HG03025 (cell line): ENCODE data around the gene IQCM.

Experiments
- ATAC-seq: cut with Tn5 transposase; IDR thresholded peaks from one replicate; pipeline ENCODE4 v1.9.1; 2021; ENCODE audit warnings: mild to moderate bottlenecking, moderate library complexity; ENCODE audit not compliant: unreplicated experiment, low FRiP score

IQCM gene

DNA sequence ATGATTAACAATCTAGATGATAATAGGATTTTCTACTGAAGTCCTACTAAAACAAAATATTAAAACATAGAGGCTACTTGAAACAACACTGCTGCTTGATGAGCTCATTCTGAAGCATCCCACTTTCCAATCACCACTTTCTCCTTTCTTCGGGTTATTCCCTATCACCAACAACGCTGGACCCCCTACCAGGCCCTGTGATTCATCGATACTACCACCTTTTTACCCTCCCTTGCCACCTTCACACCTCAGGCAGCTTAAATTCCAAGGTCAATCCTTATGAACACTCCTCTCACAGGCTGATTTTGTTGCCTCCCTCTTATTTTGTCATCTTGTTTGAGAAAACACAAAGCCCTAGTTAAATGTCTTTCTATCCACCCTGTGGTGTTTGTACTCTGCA lies 102.6 kb downstream of the IQCM start:
- no peak for ATAC-seq

DNA sequence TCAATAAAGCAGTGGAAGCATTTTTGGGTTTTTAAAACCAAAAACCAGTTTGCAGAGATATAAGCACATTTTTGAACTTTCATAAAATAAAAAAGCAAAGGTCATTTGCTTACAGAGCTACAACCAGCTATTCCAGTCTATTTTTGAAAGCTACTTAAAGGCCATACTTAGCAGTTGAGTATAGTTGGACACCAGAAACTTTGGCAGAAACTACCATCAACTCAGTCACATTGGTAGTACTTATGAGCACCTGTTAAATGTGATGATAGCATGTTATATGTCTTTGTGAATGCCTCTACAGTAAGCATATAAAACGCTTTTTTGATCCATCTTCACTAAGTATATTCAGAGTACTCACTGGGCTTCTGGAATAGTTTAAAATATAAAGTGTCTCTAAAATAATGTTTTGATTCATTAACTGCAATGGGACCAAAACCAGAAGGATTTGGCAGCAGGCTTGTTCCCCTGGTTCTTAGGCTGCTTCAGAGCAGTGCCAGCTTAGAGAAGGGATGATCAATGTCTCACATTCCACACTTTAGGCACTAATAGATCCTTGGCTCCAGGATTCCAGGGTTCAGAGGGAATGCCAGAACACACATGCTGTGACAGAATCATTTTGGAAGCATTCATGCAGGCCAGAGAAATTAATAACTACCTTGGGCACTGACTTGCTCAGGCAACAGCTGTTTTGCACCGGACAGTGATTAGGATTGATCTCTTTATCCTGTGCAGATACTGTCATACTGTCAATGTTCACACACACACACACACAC lies 103.9 kb downstream of the IQCM start:
- ATAC-seq: no peak

DNA sequence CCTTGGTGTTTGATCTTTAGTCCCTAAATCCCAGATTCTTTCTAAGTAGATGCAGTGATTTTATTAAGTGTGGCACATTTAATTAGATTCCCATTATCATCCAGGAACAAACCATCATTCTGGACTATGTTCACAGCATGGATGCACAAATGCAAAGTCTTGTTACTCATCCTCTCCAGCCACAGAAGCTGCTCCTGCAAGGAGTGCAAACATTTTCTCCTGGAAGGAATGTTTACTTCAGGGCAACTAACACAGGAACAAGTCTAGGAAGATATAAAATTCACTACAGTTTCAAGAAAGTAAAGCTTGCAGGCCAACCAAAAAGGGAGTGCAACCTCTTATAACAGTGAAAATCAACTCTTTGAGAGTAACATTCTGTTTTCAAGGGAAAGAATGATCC lies 106.0 kb downstream of the IQCM start:
- no peak for ATAC-seq

DNA sequence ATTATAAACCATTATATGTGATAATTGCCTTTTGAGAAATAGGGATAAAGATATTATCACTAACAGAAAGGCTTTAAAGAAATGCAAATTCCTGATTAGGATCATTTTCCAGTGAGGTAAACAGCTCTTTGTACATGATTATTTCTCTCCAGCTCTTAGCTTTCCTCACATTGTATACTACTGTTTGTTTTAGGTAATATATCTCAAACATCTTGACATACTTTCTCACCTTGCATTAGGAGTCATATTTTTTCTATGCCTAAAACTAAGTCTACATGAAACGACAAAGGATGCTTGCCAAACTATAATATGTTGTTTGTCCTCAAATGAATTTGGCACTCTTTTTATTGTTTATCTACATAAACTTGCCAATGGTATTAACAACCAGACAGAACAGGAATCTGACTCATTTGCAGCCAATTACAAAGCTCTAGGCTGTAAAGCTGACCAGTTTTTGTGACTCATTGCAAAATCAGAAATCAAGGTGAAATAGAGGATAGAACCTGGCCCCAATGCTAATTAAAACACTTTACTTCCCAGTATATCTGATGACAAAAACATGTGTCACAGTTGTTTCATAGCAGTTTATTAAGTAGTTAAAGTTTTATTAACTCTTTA lies 107.0 kb downstream of the IQCM start:
- ATAC-seq: no peak

DNA sequence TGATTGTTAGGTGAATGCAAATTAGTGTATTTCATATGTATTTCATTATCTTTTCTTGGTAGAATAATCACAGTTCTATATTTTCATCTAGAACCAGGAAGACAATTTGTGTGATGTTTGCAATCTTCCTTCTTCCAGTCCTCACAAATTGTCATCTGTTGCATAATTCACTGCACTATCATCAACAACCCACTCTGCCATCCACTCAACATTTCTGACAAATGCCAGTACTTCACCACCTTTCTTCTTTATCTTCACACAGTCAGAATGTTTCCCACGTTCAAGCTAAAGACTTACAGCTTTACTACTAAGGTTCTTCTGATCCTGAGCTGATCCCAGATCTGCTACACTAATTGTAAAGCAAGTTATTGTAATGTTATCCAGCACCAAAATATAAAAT lies 107.8 kb downstream of the IQCM start:
- no peak for ATAC-seq

DNA sequence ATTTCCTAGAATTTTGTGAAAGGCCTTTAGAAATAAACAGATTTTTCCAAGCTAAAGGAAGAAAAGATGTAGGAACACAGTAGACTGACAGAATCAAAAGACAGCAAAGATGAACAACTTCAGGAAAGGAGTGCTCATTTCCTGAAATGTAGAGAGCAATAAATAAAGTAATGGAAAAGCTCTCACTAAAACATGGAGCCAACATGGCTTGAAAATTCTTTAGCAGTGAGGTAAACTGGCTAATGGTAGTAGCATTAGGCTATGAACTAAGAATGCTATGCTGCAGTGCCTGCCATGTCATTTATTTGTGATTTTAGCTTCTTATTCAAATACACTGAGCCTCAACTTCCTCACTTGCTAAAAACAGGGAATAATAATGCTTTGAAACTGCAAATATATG lies 108.7 kb downstream of the IQCM start:
- ATAC-seq: no peak

DNA sequence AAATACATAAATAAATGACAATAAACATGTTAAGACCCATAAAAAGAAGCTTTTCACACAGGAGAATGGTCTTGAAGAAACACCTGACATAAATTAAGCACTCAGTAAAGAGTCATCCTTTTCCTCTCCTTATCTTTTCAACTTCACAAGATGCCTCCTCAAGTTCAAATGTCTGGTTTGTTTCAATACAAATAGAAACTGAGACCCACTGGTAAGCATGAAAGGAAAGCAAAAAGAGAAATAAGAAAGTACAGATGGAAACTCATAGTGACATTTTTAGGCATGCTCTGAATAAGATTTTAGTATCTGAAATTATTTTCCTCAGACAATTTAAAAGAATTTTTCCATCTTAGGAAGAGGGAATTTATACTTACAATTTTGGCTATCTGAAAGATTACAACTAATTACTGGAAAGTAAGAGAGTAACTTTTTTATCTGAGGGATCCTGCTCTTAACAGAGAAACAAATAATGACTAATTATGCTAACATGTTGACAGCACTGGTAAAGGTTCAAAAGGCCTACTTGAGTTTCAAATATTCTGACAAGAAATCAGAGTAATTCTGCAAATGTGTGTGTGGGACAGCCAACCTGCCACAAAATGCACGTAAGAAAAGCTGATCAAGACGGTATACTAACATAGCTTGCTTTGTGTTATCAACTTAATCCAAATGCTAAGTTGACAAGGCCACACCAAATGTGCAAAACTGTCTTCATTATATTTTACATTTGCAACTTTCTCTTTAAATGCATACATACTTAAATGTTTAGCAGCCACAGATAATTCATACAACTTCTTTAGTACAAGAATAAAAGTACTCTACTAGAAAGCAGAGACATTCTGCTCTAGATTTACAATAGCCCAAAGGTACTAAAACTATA lies 113.0 kb downstream of the IQCM start:
- peak; percentile 86 for ATAC-seq

DNA sequence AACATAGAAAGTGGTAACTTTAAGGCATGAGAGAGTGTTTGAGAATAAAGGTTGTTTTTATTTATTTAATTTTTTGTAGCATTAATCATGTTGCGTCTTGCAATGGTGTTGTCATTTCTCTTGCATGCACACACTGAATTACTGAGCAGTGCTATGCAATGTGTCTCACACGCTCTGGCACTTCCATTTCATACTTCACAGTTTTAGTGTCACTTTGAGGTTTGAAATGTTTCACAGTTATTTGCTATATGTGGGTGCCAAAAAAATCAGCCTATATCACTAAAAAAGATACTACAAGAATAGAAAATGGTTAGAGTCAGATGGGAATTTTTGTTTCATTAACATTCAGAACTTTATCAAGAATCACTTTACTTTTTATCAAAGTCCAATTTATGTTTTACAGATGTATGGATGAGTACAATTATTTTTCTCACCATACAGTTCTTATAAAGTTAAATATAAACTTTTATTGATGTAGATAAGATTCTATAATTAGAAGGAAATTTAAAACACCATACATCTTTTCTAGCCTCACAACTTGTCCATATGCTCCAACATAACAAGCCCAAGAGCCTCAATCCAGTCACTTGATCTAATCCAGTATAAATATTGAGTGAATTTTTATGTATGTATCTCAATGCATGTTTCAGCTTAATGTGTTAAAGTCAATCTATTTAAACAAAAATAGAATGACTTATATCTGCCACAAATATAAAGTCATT lies 114.0 kb downstream of the IQCM start:
- ATAC-seq: no peak

DNA sequence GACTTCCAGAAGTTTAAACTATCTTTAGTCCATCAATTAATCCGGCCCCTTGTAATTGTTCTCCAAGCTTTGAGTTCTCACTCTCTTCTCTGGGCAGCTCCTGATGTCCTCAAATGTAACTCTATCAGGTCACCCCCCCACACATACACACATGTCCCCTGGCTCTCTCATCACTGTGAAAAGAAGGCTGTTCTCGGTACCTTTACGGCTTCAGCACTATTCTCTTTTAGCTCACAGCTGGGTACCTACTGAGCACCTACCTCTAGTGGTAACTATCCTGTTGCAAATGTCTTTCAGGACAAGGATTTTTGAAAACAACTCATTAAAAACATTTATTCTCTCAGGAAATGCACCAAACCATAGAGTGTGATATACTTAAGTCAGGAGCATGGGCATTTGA lies 115.4 kb downstream of the IQCM start:
- no peak for ATAC-seq

DNA sequence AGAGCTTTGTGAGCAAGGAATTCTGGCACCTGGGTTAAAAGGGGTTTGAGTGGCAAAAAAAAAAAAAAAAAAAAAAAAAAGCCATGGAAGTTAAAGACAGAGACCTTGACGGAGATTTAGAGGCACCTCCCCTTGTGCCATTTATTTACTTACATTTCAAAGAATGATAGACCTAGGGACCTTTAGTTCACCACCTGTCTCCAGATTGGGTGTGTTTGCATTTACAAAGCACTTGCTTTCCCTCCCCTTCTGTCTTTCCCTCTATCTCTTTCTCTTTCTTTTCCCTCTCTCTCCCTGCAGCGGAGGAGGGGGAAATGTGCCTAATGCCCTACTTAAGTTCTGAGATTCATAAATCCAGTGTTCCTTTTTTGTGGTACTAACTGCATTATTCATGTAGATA lies 116.0 kb downstream of the IQCM start:
- no peak for ATAC-seq

DNA sequence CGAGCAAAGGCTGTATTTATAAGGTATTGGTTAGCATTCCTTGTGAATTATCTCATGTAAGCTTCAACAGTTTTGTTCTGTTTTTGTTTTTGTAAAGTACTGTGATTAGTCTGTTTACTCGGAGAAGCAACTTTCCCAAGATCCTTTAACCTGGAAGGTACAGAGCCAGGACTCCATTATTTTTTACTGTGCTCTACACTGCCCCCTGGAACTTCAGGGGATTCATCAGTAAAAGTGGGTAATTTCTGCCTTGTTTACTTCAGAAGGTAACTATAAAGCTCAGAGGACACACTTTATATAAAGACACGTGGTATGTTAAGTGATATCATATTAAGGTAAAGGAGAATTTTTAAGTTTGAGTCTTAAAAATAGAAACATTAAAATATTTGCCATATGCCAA lies 124.9 kb downstream of the IQCM start:
- ATAC-seq: no peak

DNA sequence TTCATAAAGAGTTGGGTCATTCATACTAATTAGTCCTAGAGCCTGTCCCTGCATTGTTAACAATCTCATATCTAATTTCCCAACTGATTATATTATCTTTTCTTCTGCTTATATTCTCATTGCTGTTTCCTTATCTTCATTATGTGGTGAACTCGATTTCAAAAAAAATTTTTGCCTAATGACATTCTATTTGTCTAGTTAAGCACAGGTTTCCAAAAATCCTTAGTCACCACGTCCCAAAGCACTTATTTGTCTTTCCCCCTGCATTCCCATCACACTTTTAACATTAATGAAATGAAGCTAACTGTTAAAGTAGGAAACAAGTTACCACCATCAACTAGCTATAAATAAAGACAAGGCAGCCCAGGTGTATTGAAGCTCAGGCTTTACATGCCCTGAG lies 131.1 kb downstream of the IQCM start:
- no peak for ATAC-seq

DNA sequence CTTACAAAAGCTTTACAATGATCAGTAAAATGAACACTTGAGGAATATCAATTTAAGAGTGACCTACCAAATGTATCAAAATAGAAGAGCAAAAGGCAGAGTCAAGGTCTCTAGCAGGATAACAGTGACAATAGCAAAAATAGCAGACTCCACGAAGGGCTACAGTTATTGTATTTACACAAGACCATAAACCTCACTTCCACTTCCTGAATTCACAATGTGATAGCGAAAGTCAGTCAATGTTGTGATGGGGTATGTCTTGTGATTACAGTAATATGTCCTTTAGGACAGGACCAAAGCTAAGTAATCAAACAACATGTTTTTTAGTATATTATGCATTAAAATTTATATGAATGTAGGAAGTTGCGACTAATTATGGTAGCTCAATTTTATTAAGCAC lies 139.6 kb downstream of the IQCM start:
- peak; percentile 89 for ATAC-seq

DNA sequence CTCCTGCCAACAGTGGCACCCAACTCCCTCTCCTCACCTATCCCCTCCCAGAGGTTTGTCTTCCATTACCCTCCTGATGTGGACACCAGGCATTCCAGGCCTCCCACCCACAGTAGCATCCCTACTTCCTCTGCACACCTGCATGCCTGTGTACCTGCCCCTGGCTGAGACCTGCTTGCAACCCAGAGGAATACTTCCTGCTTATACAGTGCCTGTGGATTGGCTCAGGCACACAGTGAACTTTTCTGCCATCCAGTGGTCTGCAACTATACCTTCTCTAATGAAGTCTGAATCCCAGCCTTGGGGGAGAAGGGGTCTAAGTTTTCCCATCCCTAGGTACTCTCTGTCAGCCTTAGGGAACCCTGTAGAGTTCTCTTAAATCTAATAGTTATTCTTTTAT lies 169.9 kb downstream of the IQCM start:
- ATAC-seq: no peak

DNA sequence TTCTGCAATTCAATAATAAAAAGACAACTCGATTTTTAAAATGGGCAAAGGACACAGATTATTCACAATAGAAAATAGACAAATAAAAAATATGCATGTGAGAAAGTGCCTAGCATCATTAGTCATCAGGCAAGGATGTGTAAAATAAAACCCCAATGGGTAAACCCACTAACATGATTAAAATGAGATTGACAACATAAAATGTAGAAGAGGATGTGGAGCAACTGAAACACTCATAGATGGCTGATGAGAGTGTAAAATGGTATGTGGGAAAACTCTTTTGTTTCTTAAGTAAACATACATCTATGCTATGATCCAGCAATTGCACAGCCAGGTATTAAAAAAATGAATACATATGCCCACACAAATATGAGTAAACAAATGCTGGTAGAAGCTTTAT lies 177.6 kb downstream of the IQCM start:
- ATAC-seq: no peak

DNA sequence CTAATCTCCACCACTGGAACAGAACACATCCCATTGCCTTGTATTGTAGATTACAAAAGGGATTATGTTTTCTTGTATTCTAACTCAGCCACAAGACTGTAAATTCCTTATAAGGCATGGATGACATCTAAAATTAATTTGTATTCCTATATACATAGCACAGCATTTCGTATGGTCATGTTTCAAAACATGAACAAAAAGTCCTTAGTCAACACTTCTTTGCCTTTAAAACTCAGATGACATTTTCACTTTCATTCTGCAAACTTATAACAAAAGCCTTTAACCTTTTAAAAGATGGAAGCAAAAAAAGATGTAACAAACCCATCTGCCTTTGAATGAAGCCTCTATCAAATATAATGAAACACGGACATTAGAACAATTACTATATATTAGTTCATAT lies 181.3 kb downstream of the IQCM start:
- no peak for ATAC-seq

DNA sequence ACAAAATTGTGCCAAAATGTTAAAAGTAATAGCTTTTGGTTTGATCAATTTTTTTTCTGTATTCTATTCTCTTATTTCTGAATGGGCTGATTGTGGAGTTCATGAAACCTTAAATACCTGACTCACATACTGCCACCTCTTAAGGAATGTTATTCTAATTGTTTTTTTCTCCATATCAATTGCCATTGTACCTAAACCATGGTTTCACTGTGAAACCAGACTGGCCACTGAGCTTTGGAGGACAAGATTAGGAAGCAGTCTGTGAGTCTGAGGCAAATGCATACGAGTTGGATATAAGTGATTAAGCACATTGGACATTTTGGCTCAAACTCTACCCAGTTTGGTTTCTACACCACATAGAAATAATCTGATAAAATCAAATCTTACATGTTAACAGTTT lies 184.0 kb downstream of the IQCM start:
- ATAC-seq: no peak

DNA sequence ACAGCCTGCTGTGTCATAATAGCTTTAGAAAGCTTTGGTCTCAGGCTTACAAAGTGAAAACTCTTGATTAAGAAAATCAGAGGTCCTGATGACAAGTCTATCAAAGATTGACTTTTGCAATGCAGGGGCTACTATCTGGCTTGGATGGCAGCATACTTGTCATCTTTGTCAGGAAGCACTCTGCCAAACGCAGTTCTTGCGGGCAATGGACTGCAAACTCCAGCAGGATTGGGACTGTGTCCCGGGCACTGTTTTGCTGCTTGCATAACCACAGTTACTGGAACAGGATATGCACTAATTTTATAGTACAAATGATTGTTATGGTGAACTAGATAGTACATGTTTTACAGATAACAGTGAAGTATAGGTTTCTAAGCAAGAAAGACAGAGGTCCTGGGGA lies 185.6 kb downstream of the IQCM start:
- no peak for ATAC-seq

DNA sequence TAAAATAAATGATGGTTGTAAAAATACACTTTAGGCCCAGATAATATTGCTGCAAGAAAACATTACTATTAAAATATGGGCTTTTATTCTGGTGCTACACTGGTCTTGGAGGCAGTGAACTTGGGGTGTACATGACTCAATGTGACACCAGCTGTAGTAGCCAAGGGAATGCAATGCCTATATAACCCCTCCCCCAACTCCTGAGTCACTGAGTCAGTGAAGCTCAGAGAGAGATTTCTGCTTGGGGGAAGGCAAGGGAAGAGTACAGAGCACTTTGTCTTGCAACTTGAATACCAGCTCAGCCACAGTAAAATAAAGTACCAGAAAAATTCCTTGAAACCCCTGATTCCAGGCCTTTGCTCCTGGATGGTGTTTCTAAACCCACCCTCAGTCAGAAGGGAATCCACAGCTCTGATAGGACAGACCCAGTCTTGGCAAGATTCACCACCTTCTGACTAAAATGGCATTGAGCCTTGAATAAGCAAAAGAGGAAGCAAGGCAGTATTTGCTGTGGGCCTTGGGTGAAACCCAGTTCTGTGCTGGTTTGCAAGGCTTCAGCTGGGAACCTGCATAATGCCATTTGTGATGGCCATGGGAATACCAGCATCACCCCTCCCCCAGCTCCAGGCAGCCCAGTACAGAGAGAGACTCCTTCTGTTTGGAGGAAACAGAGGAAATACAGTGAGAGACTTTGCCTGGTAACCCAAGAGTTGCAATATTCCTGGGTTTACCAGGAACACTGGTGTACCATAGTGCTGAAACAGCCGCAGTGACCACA lies 209.9 kb downstream of the IQCM start:
- ATAC-seq: no peak

DNA sequence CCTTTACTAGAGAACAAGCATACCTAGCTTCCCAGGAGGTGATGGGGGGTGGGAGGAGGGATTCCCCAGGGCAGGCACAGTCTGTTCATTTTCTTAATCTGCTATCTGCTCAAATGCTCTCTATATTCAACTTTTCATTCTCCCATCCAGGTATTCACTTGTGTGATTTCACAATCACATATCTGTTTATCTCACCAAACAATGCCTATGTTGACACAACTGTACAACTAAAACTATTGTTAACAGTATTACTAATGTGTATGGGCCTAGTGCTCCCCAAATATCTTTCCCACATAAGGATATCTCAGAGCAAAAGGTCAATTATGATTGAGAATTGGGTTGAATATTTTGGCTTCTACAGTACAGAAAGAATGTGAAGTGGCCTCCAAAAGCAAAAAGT lies 210.8 kb downstream of the IQCM start:
- no peak for ATAC-seq
